GM12891 (cell line): Measurements from ENCODE around the gene BANF1.

Experiments used
- POLR2A ChIP-seq: IDR thresholded peaks from 2 replicates; pipeline ENCODE4 v1.6.1; 2011; ENCODE audit warnings: low read depth, low read length, control low read depth
- POLR2AphosphoS5 ChIP-seq: IDR thresholded peaks from 2 replicates; pipeline ENCODE4 v1.6.1; 2011; ENCODE audit warnings: low read depth, low read length, control low read depth
- POU2F2 ChIP-seq: IDR thresholded peaks from 2 replicates; pipeline ENCODE4 v1.6.1; 2011; ENCODE audit warnings: low read depth, mild to moderate bottlenecking, control low read depth, low read length, moderate library complexity
- SPI1 ChIP-seq: IDR thresholded peaks from 2 replicates; pipeline ENCODE4 v1.6.1; 2011; ENCODE audit warnings: low read depth, low read length, control low read depth

- TF ChIP-seq POLR2A (no peak), POLR2AphosphoS5 (no peak), SPI1 (no peak), POU2F2 (no peak)
Observed at GRCh38 chr11:65967329-65967934, 34.9 kb upstream of the BANF1 start.
